ENCODE data around the gene ITGBL1. TPM values are rescaled to one million over a fixed set of nuclear protein-coding genes. Genes with fewer than 3 reads are reported as not detected.

The ITGBL1 gene
- total and polyA plus RNA-seq, 7 donors = 0.16 to 15.0 (median 1.6) TPM; not detected in 1

DNA sequence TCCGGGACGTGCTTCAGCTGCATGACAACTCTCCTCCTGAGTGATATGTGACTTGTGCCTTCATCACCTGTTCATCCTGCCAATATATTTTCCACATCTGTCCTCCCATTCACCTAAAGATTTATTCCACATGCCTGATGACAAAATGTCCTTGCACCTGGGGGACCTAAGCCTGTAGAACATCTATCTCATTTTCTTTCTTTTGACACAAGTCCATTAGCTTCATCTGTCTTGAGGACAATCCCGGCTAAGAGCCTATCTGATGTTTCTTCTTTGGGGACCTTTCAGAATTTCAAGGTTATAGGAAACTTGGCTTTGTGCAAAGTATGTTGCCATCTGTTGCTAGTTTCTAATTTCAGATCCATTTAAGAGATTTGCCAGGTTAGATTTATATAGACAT, 41.1 kb downstream of the ITGBL1 start:
- no peaks in the 10 kb centered on the region for H3K4me1 ChIP-seq
- DNase-seq = no peak
- WGBS, 2 donors = 85 to 90% methylated on average over 3 of the region's 3 CpGs
- H3K9me3 ChIP-seq = no peaks in the 10 kb centered on the region
- H3K36me3 ChIP-seq = no peaks in the 10 kb centered on the region
- TF ChIP-seq, protein P1, sequence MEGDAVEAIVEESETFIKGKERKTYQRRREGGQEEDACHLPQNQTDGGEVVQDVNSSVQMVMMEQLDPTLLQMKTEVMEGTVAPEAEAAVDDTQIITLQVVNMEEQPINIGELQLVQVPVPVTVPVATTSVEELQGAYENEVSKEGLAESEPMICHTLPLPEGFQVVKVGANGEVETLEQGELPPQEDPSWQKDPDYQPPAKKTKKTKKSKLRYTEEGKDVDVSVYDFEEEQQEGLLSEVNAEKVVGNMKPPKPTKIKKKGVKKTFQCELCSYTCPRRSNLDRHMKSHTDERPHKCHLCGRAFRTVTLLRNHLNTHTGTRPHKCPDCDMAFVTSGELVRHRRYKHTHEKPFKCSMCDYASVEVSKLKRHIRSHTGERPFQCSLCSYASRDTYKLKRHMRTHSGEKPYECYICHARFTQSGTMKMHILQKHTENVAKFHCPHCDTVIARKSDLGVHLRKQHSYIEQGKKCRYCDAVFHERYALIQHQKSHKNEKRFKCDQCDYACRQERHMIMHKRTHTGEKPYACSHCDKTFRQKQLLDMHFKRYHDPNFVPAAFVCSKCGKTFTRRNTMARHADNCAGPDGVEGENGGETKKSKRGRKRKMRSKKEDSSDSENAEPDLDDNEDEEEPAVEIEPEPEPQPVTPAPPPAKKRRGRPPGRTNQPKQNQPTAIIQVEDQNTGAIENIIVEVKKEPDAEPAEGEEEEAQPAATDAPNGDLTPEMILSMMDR (IDR thresholded peaks at IDR 0.05) = no peak
- TF ChIP-seq EP300 (IDR thresholded peaks at IDR 0.05) (no peak), POLR2AphosphoS5 (IDR thresholded peaks at IDR 0.05) (no peak), POLR2A (IDR thresholded peaks at IDR 0.05) (no peak)
- intact Hi-C loops (cut with DNase I) = no loop called here
- H3K27ac ChIP-seq = no peak overlapping the region
- no peaks in the 10 kb centered on the region for H3K27me3 ChIP-seq
- H3K4me3 ChIP-seq = no peak overlapping the region

DNA sequence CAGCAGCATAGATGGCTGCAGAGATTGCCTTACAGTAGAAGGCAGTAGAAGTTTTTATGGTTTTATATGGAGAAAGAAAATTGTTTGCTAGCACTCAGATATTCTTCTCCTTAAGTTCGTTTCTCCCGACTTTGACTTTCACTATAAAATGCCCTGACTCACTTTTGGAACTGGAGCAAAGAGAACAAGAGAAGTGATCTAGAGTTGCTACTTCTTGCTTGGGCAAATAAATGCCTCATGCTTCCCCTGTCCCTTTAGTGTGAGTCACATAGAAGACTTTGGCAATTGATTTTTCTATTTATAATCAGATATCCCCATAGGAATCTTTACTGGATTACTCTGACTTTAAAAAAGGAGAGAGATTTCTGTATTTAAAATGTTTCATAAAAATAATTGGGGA, 46.9 kb downstream of the ITGBL1 start:
- DNase-seq = no peak
- H3K36me3 ChIP-seq = no peaks in the 10 kb centered on the region
- TF ChIP-seq, protein P1 (IDR thresholded peaks at IDR 0.05) = no peak
- TF ChIP-seq POLR2A (IDR thresholded peaks at IDR 0.05) = no peak
- no peak for TF ChIP-seq POLR2AphosphoS5 (IDR thresholded peaks at IDR 0.05)
- TF ChIP-seq EP300 (IDR thresholded peaks at IDR 0.05) = no peak
- H3K9me3 ChIP-seq = no peaks in the 10 kb centered on the region
- no peak overlapping the region for H3K4me3 ChIP-seq
- H3K27ac ChIP-seq = no peak overlapping the region
- no peaks in the 10 kb centered on the region for H3K4me1 ChIP-seq
- H3K27me3 ChIP-seq = no peaks in the 10 kb centered on the region
- 83 to 92% methylated on average over 2 of the region's 2 CpGs for WGBS, 2 donors
- intact Hi-C loops (cut with DNase I) = no loop called here

GRCh38 chr13:101502618-101503017, 50.1 kb downstream of the ITGBL1 start:
- H3K36me3 ChIP-seq = no peaks in the 10 kb centered on the region
- no peaks in the 10 kb centered on the region for H3K4me1 ChIP-seq
- no peak overlapping the region for H3K4me3 ChIP-seq
- no peaks in the 10 kb centered on the region for H3K27me3 ChIP-seq
- no peaks in the 10 kb centered on the region for H3K9me3 ChIP-seq
- TF ChIP-seq, protein P1 (IDR thresholded peaks at IDR 0.05) = no peak
- TF ChIP-seq POLR2AphosphoS5 (IDR thresholded peaks at IDR 0.05) = no peak
- TF ChIP-seq POLR2A (IDR thresholded peaks at IDR 0.05) = no peak
- no peak for TF ChIP-seq EP300 (IDR thresholded peaks at IDR 0.05)
- H3K27ac ChIP-seq = no peak overlapping the region
- DNase-seq = no peak
- intact Hi-C loops (cut with DNase I) = no loop called here
- WGBS, 2 donors = 36 to 61% methylated on average over 2 of the region's 2 CpGs

DNA sequence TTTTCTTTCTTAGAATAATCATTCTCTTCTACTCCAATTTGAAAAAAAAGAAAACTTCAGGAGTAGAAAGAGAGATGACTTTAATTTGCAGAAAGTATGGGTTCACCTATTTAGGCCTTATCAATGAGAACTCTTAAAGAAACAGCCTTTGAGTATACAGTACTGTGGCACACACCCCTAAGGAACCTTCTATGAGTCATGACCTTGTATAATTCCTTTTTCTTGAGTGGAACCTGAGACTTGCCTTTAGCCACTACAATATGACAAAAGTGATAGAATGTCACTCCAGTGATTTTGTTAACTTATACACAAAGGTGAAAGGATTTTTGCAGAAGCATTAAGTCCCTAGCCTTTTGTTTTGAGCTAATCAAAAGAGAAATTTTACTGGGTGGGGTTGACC, 58.7 kb downstream of the ITGBL1 start:
- intact Hi-C loops (cut with DNase I) = no loop called here
- Histone ChIP-seq H3K4me1 (no peaks in the 10 kb centered on the region), H3K9me3 (no peaks in the 10 kb centered on the region), H3K4me3 (no peak overlapping the region), H3K27ac (no peak overlapping the region), H3K27me3 (no peaks in the 10 kb centered on the region), H3K36me3 (no peaks in the 10 kb centered on the region)
- DNase-seq = no peak
- no peak for TF ChIP-seq POLR2AphosphoS5 (IDR thresholded peaks at IDR 0.05)
- TF ChIP-seq EP300 (IDR thresholded peaks at IDR 0.05) = no peak
- TF ChIP-seq POLR2A (IDR thresholded peaks at IDR 0.05) = no peak
- TF ChIP-seq, protein P1 (IDR thresholded peaks at IDR 0.05) = no peak

DNA sequence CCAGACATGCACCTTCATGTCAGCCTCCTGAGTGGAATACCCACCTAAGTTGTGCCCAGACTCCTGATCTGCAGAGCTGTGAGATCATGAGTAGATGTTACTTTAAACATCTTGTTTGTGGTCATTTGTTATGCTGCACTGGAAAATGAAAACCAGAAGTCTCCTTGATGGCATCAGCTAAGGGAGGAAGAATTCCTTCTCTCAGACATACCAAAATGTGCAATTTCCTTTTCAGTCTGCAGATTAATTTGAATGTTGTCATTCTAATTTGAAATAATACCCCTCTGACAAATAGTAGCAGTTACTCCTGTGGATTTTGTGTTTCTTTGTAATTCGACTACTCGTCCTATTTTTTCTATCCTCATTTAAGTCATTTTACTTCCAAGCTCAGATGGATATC, 59.3 kb downstream of the ITGBL1 start:
- H3K4me1 ChIP-seq = no peaks in the 10 kb centered on the region
- intact Hi-C loops (cut with DNase I) = no loop called here
- H3K4me3 ChIP-seq = no peak overlapping the region
- DNase-seq = no peak
- H3K36me3 ChIP-seq = no peaks in the 10 kb centered on the region
- TF ChIP-seq EP300 (IDR thresholded peaks at IDR 0.05) = no peak
- TF ChIP-seq, protein P1 (IDR thresholded peaks at IDR 0.05) = no peak
- no peak for TF ChIP-seq POLR2AphosphoS5 (IDR thresholded peaks at IDR 0.05)
- TF ChIP-seq POLR2A (IDR thresholded peaks at IDR 0.05) = no peak
- H3K27ac ChIP-seq = no peak overlapping the region
- H3K27me3 ChIP-seq = no peaks in the 10 kb centered on the region
- H3K9me3 ChIP-seq = no peaks in the 10 kb centered on the region
- 87 to 92% methylated on average over 2 of the region's 2 CpGs for WGBS, 2 donors

Measured in sigmoid colon (tissue), 7 donors.